ENCODE measurements around the gene UBXN11.
"Not testable (repeated sequence)": the region's sequence is repeated elsewhere in the genome, so short reads cannot be mapped to it uniquely, and the experiment has no call there.

Gene UBXN11

GRCh38 chr1:26336477-26337205, 30.2 kb upstream of the UBXN11 start:
- no peak for DNase-seq

- no peak for DNase-seq
Measured at GRCh38 chr1:26335774-26336476, 29.5 kb upstream of the UBXN11 start.

- not testable (repeated sequence) for DNase-seq
Measured at GRCh38 chr1:26333312-26333711, 26.9 kb upstream of the UBXN11 start.

GRCh38 chr1:26330276-26330675, 23.8 kb upstream of the UBXN11 start:
- DNase-seq: no peak

GRCh38 chr1:26329380-26329779, 22.9 kb upstream of the UBXN11 start:
- not testable (repeated sequence) for DNase-seq

- DNase-seq: no peak
Measured at GRCh38 chr1:26328597-26328996, 22.2 kb upstream of the UBXN11 start.

GRCh38 chr1:26327956-26328362, 21.5 kb upstream of the UBXN11 start:
- DNase-seq: no peak

GRCh38 chr1:26324550-26324949, 18.1 kb upstream of the UBXN11 start:
- DNase-seq: no peak

- no peak for DNase-seq
Measured at GRCh38 chr1:26323382-26323781, 16.9 kb upstream of the UBXN11 start.

GRCh38 chr1:26322042-26322331, 15.6 kb upstream of the UBXN11 start:
- DNase-seq: no peak

GRCh38 chr1:26321315-26322041, 15.0 kb upstream of the UBXN11 start:
- peak in 1 of 2 experiments; percentile 57 for DNase-seq

- no peak for DNase-seq
Measured at GRCh38 chr1:26320896-26321295, 14.5 kb upstream of the UBXN11 start.

- DNase-seq: no peak
Measured at GRCh38 chr1:26318338-26319064, 12.1 kb upstream of the UBXN11 start.

GRCh38 chr1:26317612-26318337, 11.3 kb upstream of the UBXN11 start, which contains the start of gene CD52:
TSS of gene CD52 (plus strand) at chr1:26317958. CDS start at chr1:26318018, 60 bp downstream.
- DNase-seq: no peak

- DNase-seq: no peak
Measured at GRCh38 chr1:26317146-26317545, 10.7 kb upstream of the UBXN11 start.

GRCh38 chr1:26315874-26316850, 9.7 kb upstream of the UBXN11 start:
- no peak for DNase-seq

- DNase-seq: no peak
Measured at GRCh38 chr1:26314501-26314900, 8.1 kb upstream of the UBXN11 start.

- not testable (repeated sequence) for DNase-seq
Measured at GRCh38 chr1:26307966-26308899, 1.8 kb upstream of the UBXN11 start.

- no peak for DNase-seq
Measured at GRCh38 chr1:26307363-26307781, 936 bp upstream of the UBXN11 start.
